HG02759 (cell line): ENCODE data around the gene ADGRL3.

ENCODE experiments used
- ATAC-seq: cut with Tn5 transposase; IDR thresholded peaks from one replicate; pipeline ENCODE4 v1.9.1; 2021; ENCODE audit warnings: mild to moderate bottlenecking, moderate library complexity; ENCODE audit not compliant: unreplicated experiment

Gene ADGRL3

DNA sequence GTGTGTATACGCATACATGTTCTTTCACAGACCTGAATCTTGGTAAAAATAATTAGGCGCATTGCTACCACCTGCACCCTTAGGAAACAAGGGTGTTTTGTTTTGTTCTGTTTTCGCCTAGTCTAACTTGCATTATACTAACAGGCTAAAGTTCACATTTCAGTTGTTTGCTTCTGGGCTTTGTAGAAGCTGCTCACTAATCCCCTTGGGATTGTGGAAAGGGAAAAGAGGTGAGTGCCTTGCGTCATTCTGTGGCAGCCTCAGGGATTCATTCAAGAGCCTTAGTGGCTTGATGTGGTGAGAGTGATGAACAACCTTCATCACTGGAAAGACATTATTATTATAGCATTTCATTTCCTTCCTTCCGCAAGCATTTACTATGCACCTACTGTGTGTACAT lies 331.1 kb downstream of the ADGRL3 start:
- no peak for ATAC-seq

DNA sequence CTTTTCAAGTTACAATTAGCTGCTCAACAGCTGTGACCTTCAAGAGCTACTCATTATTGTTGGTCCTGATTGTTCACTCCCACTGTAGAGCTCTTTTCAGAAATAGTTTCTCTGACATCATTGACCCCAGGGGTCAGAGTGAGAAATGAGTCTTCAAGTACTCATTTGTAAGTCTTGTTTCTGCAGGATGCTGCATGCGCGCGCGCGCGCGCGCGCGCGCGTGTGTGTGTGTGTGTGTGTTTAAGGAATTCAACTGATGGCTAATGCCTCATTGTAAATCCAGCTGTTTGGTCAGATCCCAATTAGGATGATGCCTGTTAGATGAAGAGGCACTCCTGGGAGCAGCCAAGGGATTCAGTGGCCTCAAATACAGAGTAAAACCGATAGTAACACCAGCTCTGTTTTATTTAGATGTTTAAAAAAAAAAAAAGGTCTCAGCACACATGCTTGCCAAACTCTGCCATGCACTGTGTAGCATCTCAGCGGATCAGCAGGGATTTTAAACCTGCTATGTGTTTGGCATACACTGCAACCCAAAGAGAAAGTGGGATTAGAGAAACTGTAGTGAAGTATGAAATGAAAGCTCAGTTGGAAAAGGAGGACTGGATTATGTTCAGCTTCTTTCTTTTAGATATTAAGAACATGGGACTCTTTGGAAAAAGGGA lies 332.3 kb downstream of the ADGRL3 start:
- no peak for ATAC-seq

DNA sequence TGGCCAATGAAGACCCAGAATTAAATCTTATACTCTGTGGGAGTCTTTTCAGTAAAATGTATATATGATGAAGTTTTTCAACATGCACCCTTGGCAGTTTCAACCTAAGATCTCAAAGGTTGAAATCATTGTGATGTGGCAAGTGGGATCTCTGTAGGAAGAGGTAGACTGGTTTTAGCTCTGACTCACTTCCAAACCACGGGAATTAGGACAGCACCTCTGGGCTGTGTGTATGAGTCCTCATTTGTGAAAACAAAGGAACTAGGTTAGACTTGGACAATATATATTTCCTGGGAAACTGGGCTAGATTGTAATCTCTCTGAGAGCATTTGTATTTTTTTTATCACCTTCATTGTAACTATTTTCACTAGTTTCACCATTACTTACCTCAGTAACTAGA lies 333.0 kb downstream of the ADGRL3 start:
- ATAC-seq = no peak

DNA sequence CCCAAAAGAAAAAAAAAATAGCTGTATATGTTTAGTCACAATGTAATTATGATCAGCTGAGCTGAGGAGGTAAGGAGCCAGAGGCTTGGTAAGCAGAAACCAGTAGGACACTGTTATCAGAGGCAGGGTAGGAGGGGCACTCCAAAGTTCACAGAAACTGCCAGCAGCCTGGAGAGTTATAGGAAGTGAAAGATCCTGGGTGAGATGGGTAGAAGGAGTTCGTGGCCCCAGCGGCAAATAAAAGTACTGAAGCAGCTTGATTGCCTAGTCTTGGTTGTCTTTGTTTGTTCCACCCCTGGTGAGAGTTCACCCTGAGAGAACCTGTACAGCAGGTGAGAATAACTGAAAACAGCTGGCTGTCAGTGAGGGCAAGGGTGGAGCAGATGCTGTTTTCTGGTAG lies 340.8 kb downstream of the ADGRL3 start:
- ATAC-seq = no peak

DNA sequence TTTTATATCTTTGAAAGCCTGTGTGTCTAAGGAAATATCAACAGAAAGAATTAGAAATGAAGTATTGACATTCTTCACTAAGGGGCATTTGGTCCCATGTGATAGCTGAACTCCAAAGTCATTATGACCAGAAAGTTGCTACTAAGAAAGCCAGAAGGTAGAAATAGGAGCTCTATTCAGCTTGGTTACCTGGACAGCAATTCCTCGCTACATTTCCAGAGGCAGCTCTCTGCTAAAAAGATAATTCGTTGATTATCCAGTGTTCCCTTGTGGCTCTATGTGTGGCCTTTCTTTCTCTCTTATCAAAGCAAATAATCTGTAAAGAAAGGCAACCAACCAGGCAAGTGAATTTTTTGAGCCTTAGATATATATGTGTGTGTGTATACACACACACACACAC lies 341.3 kb downstream of the ADGRL3 start:
- no peak for ATAC-seq

DNA sequence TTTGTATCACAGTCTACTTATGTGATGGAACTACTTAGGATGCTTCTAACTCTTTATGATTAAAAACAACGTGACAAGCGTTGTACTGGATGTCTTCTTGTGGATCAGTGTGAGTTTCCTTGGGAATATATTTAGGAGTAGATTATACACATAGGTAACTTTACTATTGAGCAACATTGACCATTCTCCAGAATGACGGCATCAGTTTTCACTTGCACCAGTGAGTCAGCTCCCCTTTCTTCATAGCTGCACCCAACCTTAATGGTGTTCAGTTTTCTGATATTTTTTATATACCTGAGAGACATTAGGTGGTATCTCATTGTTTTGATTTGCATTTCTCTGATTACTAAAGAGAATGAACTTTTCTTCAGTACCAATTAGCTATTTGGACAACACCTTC lies 343.9 kb downstream of the ADGRL3 start:
- ATAC-seq = no peak

DNA sequence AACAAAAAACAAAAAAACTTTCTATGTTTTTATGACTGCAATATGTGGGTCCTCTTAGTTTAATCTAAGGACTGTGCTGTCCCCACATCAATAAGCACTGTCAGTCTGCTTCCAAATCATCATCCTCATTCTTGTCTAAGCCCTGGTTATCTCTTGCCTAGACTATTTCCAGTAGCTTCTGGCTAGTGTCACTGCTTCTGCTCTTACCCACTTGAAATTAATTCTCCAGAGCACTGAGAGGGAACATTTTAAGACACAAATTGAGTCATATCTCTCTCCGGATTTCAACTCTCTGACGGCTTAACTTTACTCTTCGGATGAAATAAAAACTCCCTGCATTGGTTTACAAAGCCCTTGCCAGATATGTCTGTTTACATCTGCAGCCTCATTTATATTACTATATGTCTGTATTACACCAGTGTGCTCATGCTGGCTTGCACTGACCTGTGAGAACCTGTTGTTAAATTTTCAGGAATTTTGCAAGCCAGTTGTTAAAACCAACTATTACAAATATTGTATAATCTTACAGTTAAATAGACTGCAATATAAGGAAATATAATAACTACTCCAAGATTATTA lies 345.9 kb downstream of the ADGRL3 start:
- ATAC-seq = no peak

DNA sequence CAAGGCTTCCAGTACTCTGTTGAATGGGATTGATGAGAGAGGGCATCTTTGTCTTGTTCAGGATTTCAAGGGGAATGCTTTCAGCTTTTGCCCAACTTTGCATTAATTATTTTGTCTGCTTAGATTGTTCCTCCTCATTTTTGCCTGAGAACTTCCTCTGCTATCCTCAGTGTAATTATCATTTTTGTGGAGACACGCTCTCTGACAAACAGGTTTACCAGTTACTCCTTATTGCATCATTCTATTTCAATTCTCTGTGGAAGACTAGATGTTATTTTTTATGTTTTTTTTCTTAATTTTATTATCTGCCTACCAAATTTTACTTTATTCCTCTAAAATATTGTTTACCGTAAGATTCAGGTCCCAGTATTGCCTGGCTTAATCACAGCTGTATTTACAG lies 349.2 kb downstream of the ADGRL3 start:
- no peak for ATAC-seq

DNA sequence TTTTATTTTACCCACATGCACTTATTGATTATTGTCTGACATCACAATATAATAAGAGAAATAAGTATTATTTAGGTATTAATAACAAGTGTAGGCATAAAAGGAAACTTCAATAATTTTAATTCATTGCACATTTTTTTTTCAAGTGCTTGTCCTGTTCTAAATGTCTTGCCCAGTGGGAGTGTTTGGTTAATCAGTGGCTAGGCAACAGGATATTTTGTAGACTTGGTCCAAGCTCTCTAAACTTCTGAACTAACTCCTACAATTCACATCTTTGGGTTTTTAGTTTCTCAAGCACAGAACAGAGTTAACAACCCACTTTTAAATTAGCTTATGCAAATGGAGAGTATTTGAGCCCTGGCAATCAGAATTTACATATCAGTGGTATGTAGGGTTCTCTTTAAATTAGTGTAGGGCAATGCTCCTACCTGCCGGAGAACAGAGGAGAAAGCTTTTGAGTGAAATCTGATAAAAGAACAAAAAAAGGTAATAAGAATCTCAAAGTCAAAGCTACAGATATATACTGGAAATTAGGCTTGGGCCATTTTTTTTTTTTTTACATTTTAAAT lies 353.5 kb downstream of the ADGRL3 start:
- ATAC-seq = no peak

DNA sequence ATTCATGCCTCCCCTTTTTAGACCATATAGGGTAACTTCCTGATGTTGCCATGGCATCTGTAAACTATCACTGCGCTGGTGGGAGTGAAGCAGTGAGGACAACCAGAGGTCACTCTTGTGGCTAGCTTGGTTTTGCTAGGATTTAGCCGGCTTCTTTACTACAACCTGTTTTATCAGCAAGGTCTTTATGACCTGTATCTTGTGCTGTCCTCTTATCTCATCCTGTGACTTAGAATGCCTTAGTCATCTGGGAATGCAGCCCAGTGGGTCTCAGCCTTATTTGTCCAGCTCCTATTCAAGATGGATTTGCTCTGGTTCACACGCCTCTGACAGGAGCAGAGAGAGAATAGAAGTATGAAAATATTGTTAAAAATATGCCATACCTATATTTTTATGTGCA lies 355.7 kb downstream of the ADGRL3 start:
- ATAC-seq = no peak

DNA sequence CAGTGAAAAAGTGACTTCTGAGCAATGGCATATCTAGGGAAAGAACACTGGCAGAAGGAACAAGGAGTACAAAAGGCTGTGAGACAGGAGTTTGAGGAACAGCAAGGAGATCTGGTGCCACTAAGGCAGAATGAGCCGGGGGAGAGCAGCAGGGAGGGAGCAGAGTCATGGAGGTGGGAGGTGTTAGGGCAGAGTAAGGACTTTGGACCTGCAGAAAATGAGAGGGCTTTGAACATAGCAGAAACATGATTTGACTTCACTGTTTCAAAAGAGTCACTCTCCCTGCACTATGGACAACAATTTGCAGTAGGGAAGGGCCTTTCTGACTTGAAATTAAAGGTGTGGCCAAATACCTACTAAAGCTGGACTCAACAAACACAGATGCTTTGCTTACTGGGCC lies 356.2 kb downstream of the ADGRL3 start:
- no peak for ATAC-seq

DNA sequence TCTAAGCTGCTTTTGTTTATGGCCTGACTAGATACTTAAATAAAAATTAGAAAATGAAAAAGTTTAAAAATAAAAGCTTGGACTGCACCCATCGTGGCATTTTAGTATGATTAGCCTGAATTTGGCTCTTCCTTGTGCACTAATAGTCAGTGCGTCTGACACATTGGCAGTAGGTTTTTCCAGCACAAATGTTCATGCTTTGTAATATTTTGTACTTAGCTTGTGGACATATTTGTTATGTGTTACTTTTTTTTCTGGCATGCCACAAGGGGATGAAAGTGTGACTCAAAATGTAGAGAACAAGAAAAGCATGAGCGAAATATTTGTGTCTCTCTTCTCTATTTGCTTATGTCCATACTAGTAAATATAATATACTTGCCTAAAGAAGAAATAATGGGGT lies 359.3 kb downstream of the ADGRL3 start:
- ATAC-seq = no peak

DNA sequence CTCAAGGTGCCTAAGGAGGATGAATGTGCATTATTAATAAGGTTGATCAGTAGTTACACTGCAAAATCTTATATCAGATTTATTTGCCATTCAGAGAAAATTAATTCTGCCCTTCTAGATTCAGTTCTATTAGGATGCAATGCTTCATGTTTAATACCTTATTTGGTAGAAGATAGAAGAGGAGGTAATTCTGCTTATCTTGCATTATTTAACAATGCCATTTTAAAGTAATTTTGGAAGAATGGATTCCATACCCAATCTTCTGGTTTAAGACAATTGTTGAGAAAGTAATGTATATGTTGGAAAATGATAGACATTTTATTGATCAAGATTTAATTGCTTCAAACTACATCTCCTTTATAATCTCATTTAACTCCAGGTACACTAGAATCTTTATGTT lies 360.9 kb downstream of the ADGRL3 start:
- ATAC-seq = no peak

DNA sequence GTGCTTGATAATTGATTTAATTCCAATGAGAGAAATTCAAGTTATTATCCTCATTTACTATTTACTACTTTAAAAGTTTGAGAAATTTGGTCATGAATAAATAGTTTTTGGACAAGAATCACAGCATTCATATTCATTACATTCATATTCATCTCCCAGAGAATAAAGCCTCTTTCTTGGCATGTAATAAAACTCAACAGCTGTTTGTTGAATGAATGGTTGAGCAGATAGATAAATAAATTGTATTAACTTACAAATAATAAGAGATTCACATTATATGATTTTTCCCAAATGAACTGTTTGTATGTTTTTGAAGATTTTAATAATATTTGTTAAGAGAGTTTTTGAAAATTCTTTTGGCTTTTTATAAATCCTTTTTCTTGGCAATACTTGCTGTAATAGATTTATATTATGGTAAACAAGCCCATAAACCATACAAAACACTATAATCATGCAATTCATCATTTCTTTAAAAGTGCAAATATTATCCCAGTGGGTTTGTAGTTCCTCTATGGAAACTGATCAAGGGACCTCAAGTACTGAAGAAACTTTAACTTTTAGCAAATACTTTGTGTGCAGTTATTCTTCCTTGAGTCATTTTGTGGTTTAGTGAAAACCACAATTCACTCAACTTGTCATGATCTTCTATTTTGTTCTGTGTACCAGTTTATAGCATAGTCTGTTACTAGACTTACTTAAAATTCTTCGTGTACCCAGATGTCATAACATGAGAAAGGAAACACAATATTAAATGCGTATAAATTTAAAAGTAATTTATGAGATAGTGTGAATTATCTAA lies 371.8 kb downstream of the ADGRL3 start:
- no peak for ATAC-seq

DNA sequence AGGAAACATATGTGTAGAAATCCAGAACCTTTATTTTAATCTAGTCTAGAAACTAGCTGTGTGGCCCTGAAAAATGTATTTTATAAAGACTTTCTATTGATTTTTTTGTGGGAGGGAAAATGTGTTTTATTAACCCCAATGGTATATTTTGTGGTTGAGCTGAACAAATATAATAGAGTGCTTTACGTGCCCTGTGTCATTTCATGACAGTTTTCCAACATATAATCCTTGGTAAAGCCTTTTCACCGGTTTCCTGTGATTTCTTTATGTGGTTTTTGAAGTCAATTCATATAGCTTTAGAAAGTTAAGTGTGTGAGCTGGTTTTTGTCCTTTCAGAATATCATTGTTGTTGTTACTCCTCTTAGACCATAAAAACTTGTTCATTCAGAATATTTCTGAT lies 375.7 kb downstream of the ADGRL3 start:
- ATAC-seq = no peak

DNA sequence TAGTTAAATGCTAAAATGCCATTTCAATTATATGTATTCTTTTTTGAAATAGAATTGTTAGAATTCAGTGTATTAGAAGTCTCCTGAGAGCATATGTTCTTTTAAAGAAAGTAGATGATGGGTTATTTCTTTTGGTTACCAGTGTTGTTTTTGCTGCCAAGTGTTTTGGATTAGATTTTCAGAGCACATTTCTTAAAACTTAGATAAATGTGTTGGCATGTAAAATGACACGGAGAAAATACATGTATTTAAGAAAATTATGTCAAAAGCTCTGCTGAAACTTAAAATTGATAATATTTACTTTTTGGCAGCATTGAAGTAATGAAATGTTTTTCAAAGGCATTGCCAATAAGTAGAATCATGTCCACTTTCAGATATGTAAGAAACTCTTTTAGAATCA lies 379.7 kb downstream of the ADGRL3 start:
- no peak for ATAC-seq

DNA sequence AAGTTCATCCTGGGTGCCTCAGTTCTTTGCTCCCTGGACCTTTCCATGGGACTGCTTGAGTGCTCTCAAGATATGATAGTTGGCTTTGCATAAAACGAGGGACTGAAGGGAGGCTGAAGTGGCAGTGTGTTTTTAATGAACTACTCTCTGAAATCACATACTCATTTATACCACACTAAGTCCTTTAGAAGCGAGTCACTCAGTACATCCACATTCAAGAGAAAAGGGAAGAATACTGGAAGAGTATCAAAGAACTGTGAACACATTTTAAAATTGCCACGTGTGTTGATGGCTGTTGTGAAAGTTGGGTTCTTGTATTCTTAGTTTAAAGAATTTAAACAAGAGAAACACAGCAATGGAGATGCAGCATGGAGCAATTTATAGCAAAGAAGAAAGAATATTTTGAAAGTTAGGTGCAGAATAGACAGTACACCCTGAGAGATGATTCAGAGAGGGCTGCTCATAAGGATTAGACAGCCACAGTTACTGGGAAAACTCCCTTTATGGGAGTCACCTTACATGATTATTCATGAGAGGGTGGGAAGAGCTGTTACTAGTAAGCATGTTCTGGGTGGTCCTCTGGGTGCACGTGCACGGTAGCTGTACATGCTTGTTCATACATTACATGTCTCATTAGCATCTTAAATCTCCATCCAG lies 380.7 kb downstream of the ADGRL3 start:
- ATAC-seq = no peak

DNA sequence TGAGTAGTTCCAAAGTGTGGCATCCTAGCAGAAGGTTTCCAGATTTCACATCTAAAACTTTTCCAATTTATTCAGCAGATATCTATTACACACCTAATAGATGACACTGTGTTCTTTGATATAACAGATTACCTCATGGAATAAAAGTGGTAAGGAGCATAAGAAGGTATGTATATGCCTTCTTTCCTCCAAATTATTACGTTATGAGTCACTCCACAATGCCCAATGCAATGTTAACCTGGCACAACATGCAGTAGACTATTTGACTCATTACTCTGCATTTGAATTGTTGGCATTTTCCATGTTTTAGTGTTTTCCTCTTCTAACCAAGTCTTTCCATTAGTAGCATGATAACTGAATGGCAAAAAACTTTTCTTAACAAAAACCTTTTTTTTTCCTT lies 383.6 kb downstream of the ADGRL3 start:
- ATAC-seq = no peak

DNA sequence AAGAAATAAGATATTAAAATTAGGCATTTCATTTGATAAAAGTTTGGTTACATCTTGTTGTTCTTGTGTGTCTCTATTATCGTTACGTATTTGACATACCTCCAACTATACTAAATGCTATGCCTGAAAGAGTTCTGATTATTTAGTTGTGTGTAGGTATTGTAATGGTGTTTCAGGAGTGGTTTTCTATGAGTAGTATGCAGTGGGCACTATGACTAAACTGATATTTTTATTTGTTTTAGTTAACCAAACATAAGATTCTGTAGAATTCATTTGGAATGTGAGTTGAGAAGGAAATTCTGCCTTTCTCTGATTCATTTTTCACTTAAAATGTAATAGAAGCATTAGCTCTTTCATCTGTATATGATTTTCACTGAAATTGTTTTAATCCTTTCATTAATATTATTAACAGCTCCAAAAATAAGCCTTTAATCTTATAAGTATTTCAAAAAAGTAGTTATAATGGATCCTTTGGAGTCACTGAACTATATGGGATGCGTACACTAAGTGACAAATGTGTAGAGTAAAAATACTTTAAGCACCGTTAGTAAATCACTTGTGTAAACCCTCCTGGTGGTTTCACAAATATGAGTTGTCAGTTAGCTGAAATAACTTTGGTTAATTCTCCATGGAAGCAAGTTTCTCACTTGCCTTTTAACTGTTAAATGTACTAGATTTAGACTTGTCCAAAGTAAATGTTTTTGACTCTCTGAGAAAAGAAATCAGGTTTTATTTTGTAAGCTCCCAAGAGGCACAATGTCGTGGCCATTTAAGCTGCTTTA lies 388.7 kb downstream of the ADGRL3 start:
- ATAC-seq = no peak

DNA sequence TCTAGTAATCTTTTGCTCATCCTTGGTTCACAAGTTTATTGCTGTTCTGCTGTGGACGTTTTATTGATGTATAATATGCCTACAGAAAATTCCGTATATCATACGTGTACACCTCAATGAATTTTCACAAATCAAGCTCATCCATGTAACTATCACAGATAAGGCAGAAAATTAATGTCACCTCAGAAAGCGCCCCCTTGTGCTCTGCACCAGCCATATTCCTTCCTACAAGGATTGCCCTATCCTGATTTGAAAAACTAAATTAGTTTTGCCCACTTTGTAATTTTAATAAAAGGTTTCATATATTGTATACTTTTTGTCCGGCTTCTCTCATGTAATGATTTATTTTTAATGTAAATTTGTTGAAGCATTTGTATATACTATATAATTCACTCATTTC lies 390.8 kb downstream of the ADGRL3 start:
- ATAC-seq = no peak
